ENCODE results near the gene TP73.

TP73 gene

DNA sequence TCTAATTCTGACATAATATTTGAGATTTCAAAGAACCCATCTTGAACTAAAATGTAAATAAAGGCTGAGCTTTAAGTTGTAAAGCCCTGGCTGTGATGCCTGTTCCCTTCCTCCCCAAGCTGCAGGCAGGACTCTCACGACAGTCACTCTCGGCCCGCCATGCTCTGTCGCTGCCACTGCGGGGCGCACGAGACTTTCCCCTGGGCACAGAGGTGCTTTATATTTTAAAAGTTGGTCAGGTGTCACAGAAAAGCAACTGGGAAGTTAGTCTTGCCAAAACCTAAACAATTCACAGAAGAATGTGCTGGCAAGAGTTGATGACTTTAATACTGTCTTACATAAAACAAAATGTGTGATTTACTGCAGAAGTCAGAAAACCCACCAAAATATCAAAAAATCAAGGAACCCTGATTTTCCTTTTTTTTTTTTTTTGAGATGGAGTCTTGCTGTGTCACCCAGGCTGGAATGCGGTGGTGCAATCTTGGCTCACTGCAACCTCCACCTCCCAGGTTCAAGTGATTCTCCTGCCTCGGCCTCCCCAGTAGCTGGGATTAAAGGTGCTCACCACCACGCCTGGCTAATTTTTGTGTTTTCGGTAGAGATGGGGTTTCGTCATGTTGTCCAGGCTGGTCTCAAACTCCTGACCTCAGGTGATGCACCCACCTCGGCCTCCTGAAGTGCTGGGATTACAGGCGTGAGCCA lies 133.3 kb downstream of the TP73 start:
- DNase-seq: no peak
